ENCODE data around the gene MAP3K3. TPM values are rescaled to one million over a fixed set of nuclear protein-coding genes. Genes with fewer than 3 reads are reported as not detected.

Gene MAP3K3
- 32.5 and 32.9 TPM in 2 replicates for total RNA-seq

DNA sequence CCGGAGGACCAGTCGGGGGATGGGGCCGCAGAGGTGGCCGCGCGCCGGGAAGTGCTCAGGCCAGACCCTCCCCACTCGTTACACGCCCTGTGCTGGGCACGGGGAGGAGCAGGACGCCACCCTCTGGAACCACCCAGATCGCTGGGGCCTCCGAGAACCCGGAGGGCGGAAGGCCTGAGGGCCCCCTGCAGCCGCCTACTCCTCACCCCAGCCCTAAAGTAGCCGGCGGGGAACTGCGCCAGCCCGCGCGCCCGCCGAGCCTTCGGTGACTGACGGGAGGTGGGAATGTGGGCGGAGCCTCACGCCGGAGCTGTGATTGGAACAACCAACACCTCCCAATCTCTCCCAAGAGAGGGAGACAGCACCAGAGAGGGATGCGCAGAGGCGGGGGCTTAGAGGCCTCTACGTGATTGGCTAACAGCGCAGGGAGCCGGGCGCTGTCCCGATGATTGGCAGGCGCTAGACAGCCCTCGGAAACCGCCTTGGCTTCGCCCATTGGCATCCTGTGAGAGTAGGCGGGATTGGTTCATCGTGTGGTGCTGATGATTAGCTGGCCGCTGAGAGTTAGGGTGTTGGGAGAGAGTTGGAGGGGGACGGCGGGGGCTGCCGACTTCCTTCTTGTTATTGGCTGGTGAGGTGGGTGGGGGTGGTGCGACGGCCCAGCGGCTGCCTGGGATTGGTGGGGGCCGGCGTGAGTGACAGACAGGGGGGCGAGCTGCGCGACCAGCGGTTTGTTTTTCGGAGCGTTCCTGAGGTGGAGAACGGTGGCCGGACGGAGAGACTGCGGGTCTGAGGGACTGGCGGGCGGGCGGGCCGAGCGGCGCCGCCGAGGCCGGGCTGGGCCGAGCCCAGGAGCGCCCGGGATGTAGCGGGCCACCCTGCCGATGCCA lies at the start of gene MAP3K3:
TSS of gene MAP3K3 (plus strand) at position 734 of the 890 bp plus-strand sequence. CDS start 343 bp downstream, outside the sequence.
- peak within 1 kb of the TSS; percentile 91 for H3K27ac Mint-ChIP-seq
- no peaks in the 10 kb centered on the region for H3K9me3 Mint-ChIP-seq
- CTCF ChIA-PET = interaction anchor here (0.8 to 4.0 kb wide), 7 partner anchors 9 to 196 kb away, joined by 3 to 19 read pairs (median 6); no protein-coding TSS in a partner anchor
- POLR2A ChIA-PET = interaction anchor here (0.6 to 4.6 kb wide), 29 partner anchors 10 to 1754 kb away, joined by 3 to 108 read pairs (median 6); partner anchors contain the start of genes CCDC47, CEP95, CYB561 and DCAF7
- TF ChIP-seq, protein P1, sequence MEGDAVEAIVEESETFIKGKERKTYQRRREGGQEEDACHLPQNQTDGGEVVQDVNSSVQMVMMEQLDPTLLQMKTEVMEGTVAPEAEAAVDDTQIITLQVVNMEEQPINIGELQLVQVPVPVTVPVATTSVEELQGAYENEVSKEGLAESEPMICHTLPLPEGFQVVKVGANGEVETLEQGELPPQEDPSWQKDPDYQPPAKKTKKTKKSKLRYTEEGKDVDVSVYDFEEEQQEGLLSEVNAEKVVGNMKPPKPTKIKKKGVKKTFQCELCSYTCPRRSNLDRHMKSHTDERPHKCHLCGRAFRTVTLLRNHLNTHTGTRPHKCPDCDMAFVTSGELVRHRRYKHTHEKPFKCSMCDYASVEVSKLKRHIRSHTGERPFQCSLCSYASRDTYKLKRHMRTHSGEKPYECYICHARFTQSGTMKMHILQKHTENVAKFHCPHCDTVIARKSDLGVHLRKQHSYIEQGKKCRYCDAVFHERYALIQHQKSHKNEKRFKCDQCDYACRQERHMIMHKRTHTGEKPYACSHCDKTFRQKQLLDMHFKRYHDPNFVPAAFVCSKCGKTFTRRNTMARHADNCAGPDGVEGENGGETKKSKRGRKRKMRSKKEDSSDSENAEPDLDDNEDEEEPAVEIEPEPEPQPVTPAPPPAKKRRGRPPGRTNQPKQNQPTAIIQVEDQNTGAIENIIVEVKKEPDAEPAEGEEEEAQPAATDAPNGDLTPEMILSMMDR (IDR thresholded peaks at IDR 0.05) = no peak
- ATAC-seq (ENCODE audit: low read depth) = peak; percentile 89
- peaks cover 6% of the 10 kb centered on the region for H3K36me3 Mint-ChIP-seq (ENCODE audit: low read depth)
- H3K4me1 Mint-ChIP-seq = peaks cover 33% of the 10 kb centered on the region
- peak; percentile 85 for DNase-seq
- intact Hi-C loops (cut with micrococcal nuclease) = loop anchor here (1.0 to 10.0 kb wide), 13 partner anchors 10 to 657 kb away; partner anchors contain the start of genes CCDC47, CYB561, DCAF7 and FTSJ3
- no peaks in the 10 kb centered on the region for H3K27me3 Mint-ChIP-seq
- peak within 1 kb of the TSS; percentile 95 for H3K4me3 Mint-ChIP-seq

GRCh38 chr17:63573634-63574033 lies 48.6 kb upstream of the MAP3K3 start:
- Mint-ChIP-seq H3K4me1 (peaks cover 20% of the 10 kb centered on the region), H3K27me3 (no peaks in the 10 kb centered on the region), H3K36me3 (ENCODE audit: low read depth) (peaks cover 37% of the 10 kb centered on the region), H3K27ac (no peak overlapping the region), H3K9me3 (no peaks in the 10 kb centered on the region), H3K4me3 (no peak overlapping the region)
- TF ChIP-seq, protein P1 (IDR thresholded peaks at IDR 0.05) = no peak
- ChIA-PET POLR2A (interaction anchor here (0.7 kb wide), 1 partner anchor 120 kb away, joined by 5 read pairs; no protein-coding TSS in a partner anchor), CTCF (no interaction called here)
- intact Hi-C loops (cut with micrococcal nuclease) = no loop called here
- no peak for ATAC-seq (ENCODE audit: low read depth)
- no peak for DNase-seq

- H3K9me3 Mint-ChIP-seq = no peaks in the 10 kb centered on the region
- TF ChIP-seq, protein P1 (IDR thresholded peaks at IDR 0.05) = no peak
- DNase-seq (no peak), ATAC-seq (ENCODE audit: low read depth) (no peak)
- no peak overlapping the region for H3K27ac Mint-ChIP-seq
- no peaks in the 10 kb centered on the region for H3K27me3 Mint-ChIP-seq
- peaks cover 67% of the 10 kb centered on the region for H3K36me3 Mint-ChIP-seq (ENCODE audit: low read depth)
- no peak overlapping the region for H3K4me3 Mint-ChIP-seq
- peaks cover 8% of the 10 kb centered on the region for H3K4me1 Mint-ChIP-seq
- intact Hi-C loops (cut with micrococcal nuclease) = no loop called here
- POLR2A ChIA-PET = no interaction called here
- CTCF ChIA-PET = interaction anchor here (1.2 kb wide), 1 partner anchor 34 kb away, joined by 4 read pairs; no protein-coding TSS in a partner anchor
These were observed 44.0 kb upstream of the MAP3K3 start for GRCh38 chr17:63578027-63578768.

GRCh38 chr17:63578769-63579111 lies 43.5 kb upstream of the MAP3K3 start:
- Mint-ChIP-seq H3K9me3 (no peaks in the 10 kb centered on the region), H3K4me3 (no peak overlapping the region), H3K27me3 (no peaks in the 10 kb centered on the region), H3K27ac (no peak overlapping the region), H3K36me3 (ENCODE audit: low read depth) (peaks cover 71% of the 10 kb centered on the region), H3K4me1 (peaks cover 8% of the 10 kb centered on the region)
- ChIA-PET POLR2A (no interaction called here), CTCF (interaction anchor here (0.9 to 1.2 kb wide), 2 partner anchors 34 to 132 kb away, joined by 3 to 4 read pairs; no protein-coding TSS in a partner anchor)
- no peak for ATAC-seq (ENCODE audit: low read depth)
- intact Hi-C loops (cut with micrococcal nuclease) = no loop called here
- no peak for DNase-seq
- TF ChIP-seq, protein P1 (IDR thresholded peaks at IDR 0.05) = no peak

Data from activated B cell treated with CpG ODN at 0.5 μM for 24 hours (primary cell).